Ramos (cell line): ENCODE results near the gene AKAP5.

Source experiments
- in situ Hi-C: fragments of 300-500 bp; cut with MboI; formaldehyde crosslinking; loops from one replicate; pipeline ENCODE4 v1.14.3; 2022; ENCODE audit warnings: low sequenced_read_pairs; ENCODE audit not compliant: unreplicated experiment

AKAP5 gene

GRCh38 chr14:64465191-64465822, at the start of gene AKAP5:
AKAP5 (plus strand) TSS chr14:64465499; CDS start chr14:64468395, 2,896 bp downstream.
- in situ Hi-C loops: no loop called here

GRCh38 chr14:64416348-64416932, 48.9 kb upstream of the AKAP5 start:
- in situ Hi-C loops: no loop called here

GRCh38 chr14:64417055-64417770, 48.1 kb upstream of the AKAP5 start:
- in situ Hi-C loops: no loop called here

- in situ Hi-C loops: no loop called here
Measured at GRCh38 chr14:64417771-64418125, 47.6 kb upstream of the AKAP5 start.

- in situ Hi-C loops: no loop called here
Measured at GRCh38 chr14:64419003-64419402, 46.3 kb upstream of the AKAP5 start.

GRCh38 chr14:64421166-64421565, 44.1 kb upstream of the AKAP5 start:
- in situ Hi-C loops: no loop called here

- in situ Hi-C loops: no loop called here
Measured at GRCh38 chr14:64422005-64422404, 43.3 kb upstream of the AKAP5 start.

GRCh38 chr14:64422756-64423155, 42.5 kb upstream of the AKAP5 start:
- in situ Hi-C loops: no loop called here

- in situ Hi-C loops: no loop called here
Measured at GRCh38 chr14:64423987-64424386, 41.3 kb upstream of the AKAP5 start.

- in situ Hi-C loops: no loop called here
Measured at GRCh38 chr14:64434528-64434927, 30.8 kb upstream of the AKAP5 start.

- in situ Hi-C loops: no loop called here
Measured at GRCh38 chr14:64438181-64438841, 27.0 kb upstream of the AKAP5 start.

GRCh38 chr14:64439141-64439540, 26.2 kb upstream of the AKAP5 start:
- in situ Hi-C loops: no loop called here

GRCh38 chr14:64440494-64440893, 24.8 kb upstream of the AKAP5 start:
- in situ Hi-C loops: no loop called here

GRCh38 chr14:64442300-64442988, 22.9 kb upstream of the AKAP5 start:
- in situ Hi-C loops: no loop called here

GRCh38 chr14:64444140-64444539, 21.2 kb upstream of the AKAP5 start:
- in situ Hi-C loops: no loop called here

GRCh38 chr14:64444984-64445845, 20.1 kb upstream of the AKAP5 start:
- in situ Hi-C loops: no loop called here

GRCh38 chr14:64447876-64448670, 17.2 kb upstream of the AKAP5 start:
- in situ Hi-C loops: no loop called here

GRCh38 chr14:64450255-64450654, 15.0 kb upstream of the AKAP5 start:
- in situ Hi-C loops: no loop called here

- in situ Hi-C loops: no loop called here
Measured at GRCh38 chr14:64454671-64455070, 10.6 kb upstream of the AKAP5 start.
